HUES64 (cell line): Measurements from ENCODE around the gene INO80B.
"Not testable (repeated sequence)": the region's sequence is repeated elsewhere in the genome, so short reads cannot be mapped to it uniquely, and the experiment has no call there.

Source experiments
- H3K27ac ChIP-seq: 2 replicates; pipeline ENCODE4 v1.7.0; 2013; ENCODE audit warnings: low read depth, low read length, inconsistent platforms
- H3K27me3 ChIP-seq: 2 replicates; pipeline ENCODE4 v1.6.1; 2013; ENCODE audit warnings: mild to moderate bottlenecking, low read length; ENCODE audit not compliant: insufficient read depth
- H3K36me3 ChIP-seq: 2 replicates; pipeline ENCODE4 v1.6.1; 2013; ENCODE audit warnings: mild to moderate bottlenecking, low read length; ENCODE audit not compliant: insufficient read depth
- H3K4me1 ChIP-seq: 2 replicates; pipeline ENCODE4 v1.6.1; 2013; ENCODE audit warnings: mild to moderate bottlenecking, low read length, moderate library complexity; ENCODE audit not compliant: insufficient read depth
- H3K4me3 ChIP-seq: 2 replicates; pipeline ENCODE4 v1.5.1; 2013; ENCODE audit warnings: mild to moderate bottlenecking, low read length, moderate library complexity
- H3K9ac ChIP-seq: 2 replicates; pipeline ENCODE4 v1.6.1; 2013; ENCODE audit warnings: mild to moderate bottlenecking, low read depth, low read length
- H3K9me3 ChIP-seq: 2 replicates; pipeline ENCODE4 v1.6.1; 2013; ENCODE audit warnings: low read depth, low read length; ENCODE audit not compliant: insufficient read depth
- whole genome bisulfite sequencing: fragments of 150-250, 120-280 bp; methylation state at CpG from one replicate; pipeline ENCODE4 v1.1.7; 2013; ENCODE audit warnings: missing lambda C conversion rate; 5-methylcytosine and 5-hydroxymethylcytosine counted together

The INO80B gene

GRCh38 chr2:74458132-74458937 is 3.4 kb downstream of the INO80B start, which contains the start of gene WBP1:
Gene WBP1, plus strand, starts transcription at chr2:74458438. Its CDS starts 165 bp downstream, at chr2:74458603.
- under 1% methylated on average over 32 of the region's 38 CpGs for WGBS
- H3K27me3 ChIP-seq: no peaks in the 10 kb centered on the region
- peak within 1 kb of the TSS; percentile 95 for H3K4me3 ChIP-seq
- peaks cover 23% of the 10 kb centered on the region for H3K36me3 ChIP-seq
- peak within 1 kb of the TSS; percentile 89 for H3K9ac ChIP-seq
- peak within 1 kb of the TSS; percentile 93 for H3K27ac ChIP-seq
- no peaks in the 10 kb centered on the region for H3K9me3 ChIP-seq
- H3K4me1 ChIP-seq: peaks cover 8% of the 10 kb centered on the region

- peak overlapping the region; percentile 60; the same call in 1 of the 2 replicates for H3K27ac ChIP-seq
Measured at GRCh38 chr2:74458938-74459363, 4.1 kb downstream of the INO80B start.

GRCh38 chr2:74459503-74460118 is 4.7 kb downstream of the INO80B start:
- not testable (repeated sequence) for H3K9me3 ChIP-seq, H3K4me1 ChIP-seq, H3K27ac ChIP-seq, H3K27me3 ChIP-seq, H3K9ac ChIP-seq
- Histone ChIP-seq H3K4me3 (peak overlapping the region; percentile 95), H3K36me3 (peaks cover 24% of the 10 kb centered on the region)
- 87% methylated on average over 13 of the region's 13 CpGs for WGBS

More at GRCh38 chr2:74458938-74459363, 4.1 kb downstream of the INO80B start:
- 12% methylated on average over 9 of the region's 10 CpGs for WGBS
- H3K9me3 ChIP-seq: no peaks in the 10 kb centered on the region
- peaks cover 8% of the 10 kb centered on the region for H3K4me1 ChIP-seq
- H3K27me3 ChIP-seq: no peaks in the 10 kb centered on the region
- peak overlapping the region; percentile 89 for H3K9ac ChIP-seq
- H3K4me3 ChIP-seq: peak overlapping the region; percentile 95
- H3K36me3 ChIP-seq: peaks cover 24% of the 10 kb centered on the region

- WGBS: 95% methylated on average over 10 of the region's 10 CpGs
- H3K4me3 ChIP-seq, H3K9ac ChIP-seq, H3K9me3 ChIP-seq, H3K27ac ChIP-seq, H3K4me1 ChIP-seq, H3K27me3 ChIP-seq: not testable (repeated sequence)
- H3K36me3 ChIP-seq: peaks cover 24% of the 10 kb centered on the region
Measured at GRCh38 chr2:74460187-74460586, 5.3 kb downstream of the INO80B start.

- Histone ChIP-seq H3K9ac (no peak overlapping the region), H3K27me3 (no peaks in the 10 kb centered on the region), H3K27ac (peak overlapping the region; percentile 41; the same call in 1 of the 2 replicates), H3K36me3 (peaks cover 24% of the 10 kb centered on the region), H3K4me3 (no peak overlapping the region), H3K4me1 (peaks cover 6% of the 10 kb centered on the region), H3K9me3 (no peaks in the 10 kb centered on the region)
- 93% methylated on average over 27 of the region's 27 CpGs for WGBS
Measured at GRCh38 chr2:74461187-74462053, 6.5 kb downstream of the INO80B start.

- peak overlapping the region; percentile 41; the same call in 1 of the 2 replicates for H3K27ac ChIP-seq
Measured at GRCh38 chr2:74462054-74462785, 7.3 kb downstream of the INO80B start.

GRCh38 chr2:74462786-74463105 is 7.9 kb downstream of the INO80B start:
- 97% methylated on average over 4 of the region's 4 CpGs for WGBS

More at GRCh38 chr2:74462054-74462785, 7.3 kb downstream of the INO80B start:
- Histone ChIP-seq H3K27me3 (no peaks in the 10 kb centered on the region), H3K4me1 (no peaks in the 10 kb centered on the region; the same call in 1 of the 2 replicates), H3K4me3 (no peak overlapping the region), H3K36me3 (peaks cover 24% of the 10 kb centered on the region), H3K9ac (no peak overlapping the region), H3K9me3 (no peaks in the 10 kb centered on the region)
- 95% methylated on average over 20 of the region's 20 CpGs for WGBS

GRCh38 chr2:74464406-74464805 is 9.5 kb downstream of the INO80B start:
- Histone ChIP-seq H3K4me3 (peak overlapping the region; percentile 98), H3K27ac (no peak overlapping the region), H3K36me3 (peaks cover 24% of the 10 kb centered on the region), H3K9me3 (no peaks in the 10 kb centered on the region), H3K4me1 (no peaks in the 10 kb centered on the region; the same call in 1 of the 2 replicates), H3K9ac (peak overlapping the region; percentile 83), H3K27me3 (no peaks in the 10 kb centered on the region)
- WGBS: 11% methylated on average over 13 of the region's 13 CpGs

More at GRCh38 chr2:74462786-74463105, 7.9 kb downstream of the INO80B start:
- no peaks in the 10 kb centered on the region for H3K27me3 ChIP-seq
- H3K4me1 ChIP-seq: no peaks in the 10 kb centered on the region; the same call in 1 of the 2 replicates
- peaks cover 24% of the 10 kb centered on the region for H3K36me3 ChIP-seq
- no peak overlapping the region for H3K9ac ChIP-seq
- no peak overlapping the region for H3K27ac ChIP-seq
- H3K4me3 ChIP-seq: no peak overlapping the region
- no peaks in the 10 kb centered on the region for H3K9me3 ChIP-seq

- not testable (repeated sequence) for H3K27me3 ChIP-seq, H3K9me3 ChIP-seq, H3K4me1 ChIP-seq, H3K4me3 ChIP-seq, H3K9ac ChIP-seq, H3K27ac ChIP-seq
- H3K36me3 ChIP-seq: peaks cover 15% of the 10 kb centered on the region
- WGBS: 94% methylated on average over 11 of the region's 12 CpGs
Measured at GRCh38 chr2:74470742-74471141, 15.9 kb downstream of the INO80B start.

GRCh38 chr2:74471332-74472065 is 16.6 kb downstream of the INO80B start:
- Histone ChIP-seq H3K9ac (peak overlapping the region; percentile 79), H3K9me3 (no peaks in the 10 kb centered on the region), H3K27me3 (no peaks in the 10 kb centered on the region), H3K4me3 (peak overlapping the region; percentile 80), H3K36me3 (peaks cover 17% of the 10 kb centered on the region), H3K4me1 (peaks cover 5% of the 10 kb centered on the region; the same call in 1 of the 2 replicates), H3K27ac (peak overlapping the region; percentile 91)
- 74% methylated on average over 15 of the region's 16 CpGs for WGBS
